GDM1 (cell line): ENCODE data around the gene TTLL3.
"Not testable (repeated sequence)": the region's sequence is repeated elsewhere in the genome, so short reads cannot be mapped to it uniquely, and the experiment has no call there.

ENCODE experiments used
- DNase-seq: peaks from one replicate; lab custom pipeline; 2025; lab: John Stamatoyannopoulos, UW

TTLL3 gene

GRCh38 chr3:9872067-9872466 lies 62.0 kb downstream of the TTLL3 start:
- DNase-seq: not testable (repeated sequence)

GRCh38 chr3:9875448-9875847 lies 65.4 kb downstream of the TTLL3 start:
- no peak for DNase-seq

GRCh38 chr3:9876255-9876654 lies 66.2 kb downstream of the TTLL3 start:
- DNase-seq: not testable (repeated sequence)

- no peak for DNase-seq
Measured at GRCh38 chr3:9876991-9877390, 66.9 kb downstream of the TTLL3 start.

GRCh38 chr3:9878700-9879099 lies 68.6 kb downstream of the TTLL3 start:
- DNase-seq: no peak

GRCh38 chr3:9879830-9880549 lies 69.9 kb downstream of the TTLL3 start, which contains the start of gene CIDEC:
CIDEC (minus strand) TSS chr3:9880253; CDS start chr3:9878486, 1,767 bp downstream.
- no peak for DNase-seq

- DNase-seq: no peak
Measured at GRCh38 chr3:9881441-9881840, 71.4 kb downstream of the TTLL3 start.

GRCh38 chr3:9883706-9884554 lies 73.9 kb downstream of the TTLL3 start:
- no peak for DNase-seq

- DNase-seq: no peak
Measured at GRCh38 chr3:9884555-9885165, 74.6 kb downstream of the TTLL3 start.
